Prostate gland (tissue), 2 donors: ENCODE results near the gene LRP2. TPM values are rescaled to one million over a fixed set of nuclear protein-coding genes. Genes with fewer than 3 reads are reported as not detected.

ENCODE experiments used
- DNase-seq: peaks from one replicate; pipeline ENCODE4 v3.0.0-alpha.2; 2019; ENCODE audit warnings: low spot score
- H3K27ac ChIP-seq, 2 donors: fragments of 200-600 bp; sonication (generic); 2 replicates each; pipeline ENCODE4 v1.5.1; 2017 to 2019
- H3K27me3 ChIP-seq: fragments of 200-600 bp; sonication (generic); replicated peaks from 2 replicates; pipeline ENCODE4 v1.5.1; 2019; ENCODE audit not compliant: insufficient read depth
- H3K36me3 ChIP-seq, 2 donors: fragments of 200-600 bp; sonication (generic); 1 replicate in 1 of 2; 2 replicates in 1 of 2; pipeline versions ENCODE4 v1.5.1 to v1.8.1; 2017 to 2019
- H3K4me1 ChIP-seq: fragments of 200-600 bp; sonication (generic); replicated peaks from 2 replicates; pipeline ENCODE4 v1.5.1; 2019
- H3K4me3 ChIP-seq, 2 donors: fragments of 200-600 bp; sonication (generic); 2 replicates each; pipeline ENCODE4 v1.5.1; 2017 to 2019
- H3K9me3 ChIP-seq: fragments of 200-600 bp; sonication (generic); 2 replicates; pipeline ENCODE4 v1.5.1; 2017
- POLR2A ChIP-seq: fragments of 450-650 bp; IDR thresholded peaks from one replicate; pipeline ENCODE4 v1.6.1; 2016; ENCODE audit warnings: antibody characterized with exemption, mild to moderate bottlenecking
- POLR2AphosphoS5 ChIP-seq: sonication (generic); formaldehyde crosslinking; IDR thresholded peaks from one replicate; pipeline ENCODE4 v1.6.1; 2017; ENCODE audit warnings: antibody characterized with exemption
- WGBS: methylation state at CpG from one replicate; pipeline ENCODE4 v1.1.5; 2018; 5-methylcytosine and 5-hydroxymethylcytosine counted together
- intact Hi-C: fragments of 100-400 bp; cut with DNase I; formaldehyde crosslinking; loops from one replicate; pipeline ENCODE4 v1.14.2; 2022
- total RNA-seq, 2 donors: library from RNA; depleted of rRNA; stranded (reverse); fragments of >200 nt; gene quantifications; one replicate each; pipeline ENCODE4 v1.1.0, GENCODE V29; 2016
- TF ChIP-seq, protein P1 (sequence below), 4 experiments: fragments of 200-600 bp in 2 of 4; fragments of 450-650 bp in 2 of 4; sonication (generic) in 2 of 4; IDR thresholded peaks; 1 replicate in 3 of 4; 2 replicates in 1 of 4; pipeline ENCODE4 v1.5.1; 2016 to 2019; ENCODE audit warnings: antibody characterized with exemption in 4 of 4, mild to moderate bottlenecking in 2 of 4, moderate library complexity in 2 of 4

LRP2 gene
- total RNA-seq, 2 donors from 2014 or later, result 1.6 to 9.5 TPM

DNA sequence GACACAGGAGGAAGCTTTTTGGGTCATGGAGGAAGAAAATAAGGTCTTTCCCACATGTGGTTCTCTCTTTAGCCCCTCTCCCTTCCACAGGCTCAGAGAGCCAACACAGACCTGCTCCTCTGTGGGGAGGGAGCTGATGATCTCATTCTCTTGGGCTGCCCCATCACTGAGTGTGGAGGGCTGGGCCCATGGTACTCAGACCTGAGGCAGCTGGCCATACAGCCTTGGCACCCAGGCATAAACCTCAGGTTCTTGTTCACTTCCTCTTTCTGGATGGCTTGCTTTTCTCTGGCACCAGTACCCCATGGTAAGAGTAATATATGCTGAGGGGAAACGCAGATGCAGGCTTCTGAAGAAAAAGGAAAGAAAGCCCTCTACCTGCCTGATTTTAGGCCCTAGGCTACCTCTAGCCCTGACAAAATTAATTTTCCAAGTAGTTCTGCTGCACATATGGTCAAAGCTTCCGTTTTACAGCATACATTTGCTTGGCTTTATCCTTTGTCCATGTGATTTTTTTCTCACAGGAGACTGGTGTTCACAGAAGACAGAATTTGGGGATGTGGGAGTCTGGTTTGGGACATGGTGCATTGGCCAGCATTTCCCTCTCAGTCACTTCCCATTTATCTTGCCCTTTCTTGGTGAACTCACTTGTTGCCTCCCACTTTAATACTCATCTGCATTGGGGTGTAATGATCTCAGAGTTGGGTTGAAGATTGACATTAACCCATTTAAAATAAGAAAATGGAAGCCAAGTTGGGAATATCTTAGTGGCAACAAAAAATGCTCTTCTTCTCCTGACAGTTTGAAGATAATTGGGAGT, 281.9 kb downstream of the LRP2 start:
- Histone ChIP-seq H3K27ac (no peak overlapping the region), H3K9me3 (no peaks in the 10 kb centered on the region), H3K27me3 (no peaks in the 10 kb centered on the region), H3K4me3 (no peak overlapping the region), H3K4me1 (no peaks in the 10 kb centered on the region), H3K36me3 (no peaks in the 10 kb centered on the region)
- 86% methylated on average over 2 of the region's 2 CpGs for WGBS
- intact Hi-C loops, result no loop called here
- DNase-seq, result no peak
- no peak for TF ChIP-seq POLR2A
- no peak for TF ChIP-seq POLR2AphosphoS5
- TF ChIP-seq, protein P1, sequence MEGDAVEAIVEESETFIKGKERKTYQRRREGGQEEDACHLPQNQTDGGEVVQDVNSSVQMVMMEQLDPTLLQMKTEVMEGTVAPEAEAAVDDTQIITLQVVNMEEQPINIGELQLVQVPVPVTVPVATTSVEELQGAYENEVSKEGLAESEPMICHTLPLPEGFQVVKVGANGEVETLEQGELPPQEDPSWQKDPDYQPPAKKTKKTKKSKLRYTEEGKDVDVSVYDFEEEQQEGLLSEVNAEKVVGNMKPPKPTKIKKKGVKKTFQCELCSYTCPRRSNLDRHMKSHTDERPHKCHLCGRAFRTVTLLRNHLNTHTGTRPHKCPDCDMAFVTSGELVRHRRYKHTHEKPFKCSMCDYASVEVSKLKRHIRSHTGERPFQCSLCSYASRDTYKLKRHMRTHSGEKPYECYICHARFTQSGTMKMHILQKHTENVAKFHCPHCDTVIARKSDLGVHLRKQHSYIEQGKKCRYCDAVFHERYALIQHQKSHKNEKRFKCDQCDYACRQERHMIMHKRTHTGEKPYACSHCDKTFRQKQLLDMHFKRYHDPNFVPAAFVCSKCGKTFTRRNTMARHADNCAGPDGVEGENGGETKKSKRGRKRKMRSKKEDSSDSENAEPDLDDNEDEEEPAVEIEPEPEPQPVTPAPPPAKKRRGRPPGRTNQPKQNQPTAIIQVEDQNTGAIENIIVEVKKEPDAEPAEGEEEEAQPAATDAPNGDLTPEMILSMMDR (IDR thresholded peaks at IDR 0.05), result no peak

DNA sequence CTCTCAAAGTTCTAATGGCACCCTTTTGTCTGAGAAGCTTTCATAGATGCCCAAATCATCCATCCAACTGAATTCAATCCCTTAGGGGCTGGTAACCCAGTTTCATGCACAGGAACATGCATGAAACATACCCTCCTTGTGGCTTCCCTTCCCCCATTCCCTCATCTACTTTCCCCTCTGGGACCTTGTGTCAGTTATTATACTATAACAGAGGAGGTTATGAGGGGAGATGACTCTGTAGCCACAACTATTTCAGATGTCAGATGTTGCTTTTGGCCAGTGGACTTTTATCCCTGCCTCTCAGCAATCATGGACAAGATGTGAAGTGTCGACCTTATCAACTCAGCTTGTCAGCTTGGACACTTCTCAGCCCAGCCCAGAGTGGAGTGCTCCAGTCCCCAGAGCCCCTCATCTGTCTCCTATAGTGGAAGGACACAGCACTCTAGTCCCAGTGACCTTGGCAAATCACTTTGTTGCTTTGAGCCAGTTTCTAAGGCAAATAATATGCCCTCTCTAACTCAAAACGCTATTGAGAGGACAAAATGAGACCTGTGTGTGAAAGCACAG, 284.6 kb downstream of the LRP2 start:
- H3K36me3 ChIP-seq, result no peaks in the 10 kb centered on the region
- DNase-seq, result no peak
- no peaks in the 10 kb centered on the region for H3K9me3 ChIP-seq
- no peak overlapping the region for H3K27ac ChIP-seq
- no peaks in the 10 kb centered on the region for H3K27me3 ChIP-seq
- intact Hi-C loops, result no loop called here
- WGBS, result 46% methylated on average over 2 of the region's 2 CpGs
- H3K4me1 ChIP-seq, result no peaks in the 10 kb centered on the region
- TF ChIP-seq, protein P1 (IDR thresholded peaks at IDR 0.05), result no peak
- TF ChIP-seq POLR2A (no peak), POLR2AphosphoS5 (no peak)
- H3K4me3 ChIP-seq, result no peak overlapping the region

Other genes with a start within 250 kb of the LRP2 start
- 10 to 100 TPM in 1 of 2 donors, 1 to 10 TPM in 1; 7.7 to 14.7 TPM for gene BBS5, start 117.0 kb upstream of the LRP2 start, total RNA-seq
- gene KLHL41, start 147.2 kb upstream of the LRP2 start, total RNA-seq, result 10 to 100 TPM in 1 of 2 donors, 1 to 10 TPM in 1; 2.3 to 13.4 TPM
- 10 to 100 TPM in 1 of 2 donors, 1 to 10 TPM in 1; 6.2 to 11.2 TPM for gene FASTKD1, start 211.3 kb upstream of the LRP2 start, total RNA-seq
- gene PPIG, start 221.8 kb upstream of the LRP2 start, total RNA-seq, result 10 to 100 TPM; 30.9 to 38.0 TPM